GM19467 (cell line): Measurements from ENCODE around the gene PCP4L1.
"Not testable (repeated sequence)": the region's sequence is repeated elsewhere in the genome, so short reads cannot be mapped to it uniquely, and the experiment has no call there.

Experiments used
- ATAC-seq: cut with Tn5 transposase; IDR thresholded peaks from one replicate; pipeline ENCODE4 v1.9.1; 2021; ENCODE audit warnings: mild to moderate bottlenecking, moderate library complexity; ENCODE audit not compliant: unreplicated experiment

The PCP4L1 gene

GRCh38 chr1:161313554-161314200 is 55.1 kb downstream of the PCP4L1 start:
- no peak for ATAC-seq

GRCh38 chr1:161314201-161314981 is 55.8 kb downstream of the PCP4L1 start, which contains the start of gene SDHC:
SDHC (plus strand) TSS chr1:161314381; CDS start chr1:161314406, 25 bp downstream.
- ATAC-seq = peak; percentile 91

- ATAC-seq = not testable (repeated sequence)
These were observed 57.5 kb downstream of the PCP4L1 start for GRCh38 chr1:161315841-161316674.

- no peak for ATAC-seq
These were observed 65.5 kb downstream of the PCP4L1 start for GRCh38 chr1:161324020-161324419.

GRCh38 chr1:161330346-161330745 is 71.8 kb downstream of the PCP4L1 start:
- no peak for ATAC-seq

- ATAC-seq = no peak
These were observed 74.6 kb downstream of the PCP4L1 start for GRCh38 chr1:161333166-161333565.
